A673 (cell line): Measurements from ENCODE around the gene COL8A1. TPM values are rescaled to one million over a fixed set of nuclear protein-coding genes. Genes with fewer than 3 reads are reported as not detected.

Experiments used
- BruUV-seq: library from RNA; stranded (reverse); fragments of 400-500 nt; replicated peaks from 2 replicates; lab custom pipeline; 2021; lab: Mats Ljungman, UMichigan
- CTCF ChIA-PET: fragments of 300-600 bp; sonication (Branson Sonifier 250); formaldehyde crosslinking; loops from one replicate; lab custom pipeline; 2022; ENCODE audit warnings: antibody characterized with exemption; lab: Charles Lee
- POLR2A ChIA-PET: fragments of 300-600 bp; sonication (Branson Sonifier 250); formaldehyde crosslinking; loops from one replicate; lab custom pipeline; 2022; ENCODE audit warnings: antibody characterized with exemption; ENCODE audit not compliant: low non-redundant PET; lab: Charles Lee
- DNase-seq: peaks from one replicate; pipeline ENCODE4 v3.0.0-alpha.2; 2015; ENCODE audit warnings: low spot score
- H3K27ac ChIP-seq: fragments of 200-600 bp; sonication (generic); 2 replicates; pipeline ENCODE4 v1.5.1; 2016; ENCODE audit warnings: mixed run types, low read depth, mild to moderate bottlenecking, mixed read lengths, antibody characterized with exemption, low read length; ENCODE audit not compliant: poor library complexity, severe bottlenecking
- H3K27me3 ChIP-seq: fragments of 200-600 bp; sonication (generic); replicated peaks from 2 replicates; pipeline ENCODE4 v1.6.1; 2017; ENCODE audit warnings: mixed run types, low read depth, mild to moderate bottlenecking, mixed read lengths, antibody characterized with exemption, low read length; ENCODE audit not compliant: insufficient read depth, poor library complexity
- H3K36me3 ChIP-seq: fragments of 200-600 bp; sonication (generic); 2 replicates; pipeline ENCODE4 v1.6.1; 2016; ENCODE audit warnings: mixed run types, mild to moderate bottlenecking, mixed read lengths, antibody characterized with exemption, low read length; ENCODE audit not compliant: insufficient read depth, poor library complexity, severe bottlenecking
- H3K4me1 ChIP-seq: fragments of 200-600 bp; sonication (generic); 2 replicates; pipeline ENCODE4 v1.6.1; 2017; ENCODE audit warnings: mixed run types, mild to moderate bottlenecking, mixed read lengths, antibody characterized with exemption, low read length; ENCODE audit not compliant: insufficient read depth, poor library complexity, severe bottlenecking
- H3K4me3 ChIP-seq: fragments of 200-600 bp; sonication (generic); 2 replicates; pipeline ENCODE4 v1.5.1; 2016; ENCODE audit warnings: low read depth, mixed run types, mild to moderate bottlenecking, mixed read lengths, low read length; ENCODE audit not compliant: poor library complexity, severe bottlenecking
- H3K9me3 ChIP-seq: fragments of 200-600 bp; sonication (generic); 2 replicates; pipeline ENCODE4 v1.6.1; 2016; ENCODE audit warnings: mixed run types, low read depth, mild to moderate bottlenecking, mixed read lengths, antibody characterized with exemption, low read length; ENCODE audit not compliant: poor library complexity, severe bottlenecking
- CTCF ChIP-seq: fragments of 300-800, 200-600 bp; sonication (generic); conservative IDR thresholded peaks from 2 replicates; pipeline ENCODE4 v1.5.1; 2017; ENCODE audit warnings: low read depth, mild to moderate bottlenecking, antibody characterized with exemption, low read length, moderate library complexity, mixed read lengths
- EZH2 ChIP-seq: fragments of 200-600 bp; sonication (generic); IDR thresholded peaks from 2 replicates; pipeline ENCODE4 v1.6.1; 2017; ENCODE audit warnings: borderline replicate concordance, low read depth, mild to moderate bottlenecking, mixed read lengths, antibody characterized with exemption, low read length; ENCODE audit not compliant: poor library complexity, severe bottlenecking
- intact Hi-C: fragments of 100-400 bp; cut with micrococcal nuclease; formaldehyde crosslinking; loops from one replicate; pipeline ENCODE4 v1.10.0; 2022; ENCODE audit not compliant: unreplicated experiment
- total RNA-seq: library from RNA; stranded (reverse); gene quantifications from 2 replicates; pipeline ENCODE4 v1.2.3, GENCODE V29; 2021

Gene COL8A1
- total RNA-seq, 1 experiment from 2014 or later = 2.5 TPM

GRCh38 chr3:99829844-99830243 is 191.4 kb downstream of the COL8A1 start:
- ChIA-PET POLR2A (no interaction called here), CTCF (interaction anchor here (0.9 kb wide), 1 partner anchor 424 kb away, joined by 3 read pairs; no protein-coding TSS in a partner anchor)
- no peak for DNase-seq
- Histone ChIP-seq H3K4me3 (no peak overlapping the region), H3K4me1 (peaks cover 23% of the 10 kb centered on the region), H3K36me3 (no peaks in the 10 kb centered on the region), H3K9me3 (no peaks in the 10 kb centered on the region), H3K27ac (no peak overlapping the region), H3K27me3 (no peaks in the 10 kb centered on the region)
- no peak for TF ChIP-seq CTCF
- no peak for TF ChIP-seq EZH2
- BruUV-seq = no TSS peak
- intact Hi-C loops = loop anchor here (5.0 to 10.0 kb wide), 3 partner anchors 422 to 762 kb away; no protein-coding TSS in a partner anchor

- Histone ChIP-seq H3K27ac (no peak overlapping the region), H3K9me3 (no peaks in the 10 kb centered on the region), H3K36me3 (no peaks in the 10 kb centered on the region), H3K4me1 (peaks cover 15% of the 10 kb centered on the region), H3K4me3 (no peak overlapping the region), H3K27me3 (no peaks in the 10 kb centered on the region)
- TF ChIP-seq CTCF (no peak), EZH2 (no peak)
- DNase-seq = no peak
- no TSS peak for BruUV-seq
- POLR2A ChIA-PET = interaction anchor here (0.6 kb wide), 1 partner anchor 421 kb away, joined by 7 read pairs; no protein-coding TSS in a partner anchor
- CTCF ChIA-PET = interaction anchor here (3.2 kb wide), 1 partner anchor 420 kb away, joined by 27 read pairs; no protein-coding TSS in a partner anchor
- intact Hi-C loops = loop anchor here (5.0 to 10.0 kb wide), 3 partner anchors 419 to 759 kb away; no protein-coding TSS in a partner anchor
Measured at GRCh38 chr3:99833617-99834205, 195.3 kb downstream of the COL8A1 start.

GRCh38 chr3:99834211-99834957 is 196.0 kb downstream of the COL8A1 start:
- H3K27me3 ChIP-seq = no peaks in the 10 kb centered on the region
- intact Hi-C loops = loop anchor here (5.0 to 10.0 kb wide), 3 partner anchors 418 to 758 kb away; no protein-coding TSS in a partner anchor
- H3K4me1 ChIP-seq = peaks cover 15% of the 10 kb centered on the region
- no peak overlapping the region for H3K27ac ChIP-seq
- no TSS peak for BruUV-seq
- ChIA-PET CTCF (interaction anchor here (3.2 kb wide), 1 partner anchor 420 kb away, joined by 27 read pairs; no protein-coding TSS in a partner anchor), POLR2A (interaction anchor here (0.6 kb wide), 1 partner anchor 420 kb away, joined by 7 read pairs; no protein-coding TSS in a partner anchor)
- TF ChIP-seq CTCF (no peak), EZH2 (no peak)
- no peaks in the 10 kb centered on the region for H3K9me3 ChIP-seq
- H3K4me3 ChIP-seq = no peak overlapping the region
- H3K36me3 ChIP-seq = no peaks in the 10 kb centered on the region
- DNase-seq = no peak
